ENCODE data around the gene CXCL1.

DNA sequence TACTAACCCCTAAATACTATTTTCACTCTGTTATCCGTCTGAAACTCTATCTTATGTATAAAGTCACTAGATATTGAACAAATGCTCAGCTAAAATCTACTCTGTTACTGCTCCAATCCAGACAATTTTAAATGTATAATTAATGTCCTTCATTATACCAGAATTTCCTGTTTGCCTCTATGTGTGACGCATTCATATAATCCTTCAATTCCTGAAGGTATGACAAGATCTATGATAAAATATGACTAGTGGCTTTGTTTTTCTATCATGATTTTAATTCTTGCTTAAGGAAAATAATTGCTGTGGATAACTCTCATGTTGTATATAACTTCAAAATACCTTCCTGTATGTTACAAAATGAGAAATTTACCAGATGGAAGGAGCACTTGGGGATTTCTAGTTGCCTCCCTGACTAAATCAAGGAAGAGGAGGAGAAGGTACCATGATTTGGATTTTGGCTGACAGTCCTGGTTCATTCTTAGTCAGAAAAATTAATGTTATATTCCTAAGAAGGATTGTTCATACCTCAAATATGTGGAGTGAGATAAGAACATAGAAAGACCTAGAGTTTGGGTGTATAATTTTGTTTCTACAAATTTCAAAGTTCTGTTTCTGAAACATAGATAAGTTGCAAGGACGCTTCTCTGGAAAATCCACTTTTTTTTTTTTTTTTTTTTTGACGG lies 27.8 kb upstream of the CXCL1 start:
- TF ChIP-seq EP300 (IDR thresholded peaks at IDR 0.05; ENCODE audit: borderline replicate concordance): no peak
- no peak for TF ChIP-seq EGR1 (IDR thresholded peaks at IDR 0.05)
- no peak for TF ChIP-seq TAF1 (IDR thresholded peaks at IDR 0.05; ENCODE audit: low read depth)
- no peak for TF ChIP-seq CREB1 (IDR thresholded peaks at IDR 0.05; ENCODE audit: low read depth)
- TF ChIP-seq ZBTB7A (IDR thresholded peaks at IDR 0.05; ENCODE audit: low read depth): no peak
- TF ChIP-seq, protein P1, sequence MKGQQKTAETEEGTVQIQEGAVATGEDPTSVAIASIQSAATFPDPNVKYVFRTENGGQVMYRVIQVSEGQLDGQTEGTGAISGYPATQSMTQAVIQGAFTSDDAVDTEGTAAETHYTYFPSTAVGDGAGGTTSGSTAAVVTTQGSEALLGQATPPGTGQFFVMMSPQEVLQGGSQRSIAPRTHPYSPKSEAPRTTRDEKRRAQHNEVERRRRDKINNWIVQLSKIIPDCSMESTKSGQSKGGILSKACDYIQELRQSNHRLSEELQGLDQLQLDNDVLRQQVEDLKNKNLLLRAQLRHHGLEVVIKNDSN (IDR thresholded peaks at IDR 0.05): no peak
- TF ChIP-seq YY1 (IDR thresholded peaks at IDR 0.05; ENCODE audit: low read depth): no peak
- no peak for TF ChIP-seq RAD21 (IDR thresholded peaks at IDR 0.05; ENCODE audit: low read depth)
- TF ChIP-seq, protein P2, sequence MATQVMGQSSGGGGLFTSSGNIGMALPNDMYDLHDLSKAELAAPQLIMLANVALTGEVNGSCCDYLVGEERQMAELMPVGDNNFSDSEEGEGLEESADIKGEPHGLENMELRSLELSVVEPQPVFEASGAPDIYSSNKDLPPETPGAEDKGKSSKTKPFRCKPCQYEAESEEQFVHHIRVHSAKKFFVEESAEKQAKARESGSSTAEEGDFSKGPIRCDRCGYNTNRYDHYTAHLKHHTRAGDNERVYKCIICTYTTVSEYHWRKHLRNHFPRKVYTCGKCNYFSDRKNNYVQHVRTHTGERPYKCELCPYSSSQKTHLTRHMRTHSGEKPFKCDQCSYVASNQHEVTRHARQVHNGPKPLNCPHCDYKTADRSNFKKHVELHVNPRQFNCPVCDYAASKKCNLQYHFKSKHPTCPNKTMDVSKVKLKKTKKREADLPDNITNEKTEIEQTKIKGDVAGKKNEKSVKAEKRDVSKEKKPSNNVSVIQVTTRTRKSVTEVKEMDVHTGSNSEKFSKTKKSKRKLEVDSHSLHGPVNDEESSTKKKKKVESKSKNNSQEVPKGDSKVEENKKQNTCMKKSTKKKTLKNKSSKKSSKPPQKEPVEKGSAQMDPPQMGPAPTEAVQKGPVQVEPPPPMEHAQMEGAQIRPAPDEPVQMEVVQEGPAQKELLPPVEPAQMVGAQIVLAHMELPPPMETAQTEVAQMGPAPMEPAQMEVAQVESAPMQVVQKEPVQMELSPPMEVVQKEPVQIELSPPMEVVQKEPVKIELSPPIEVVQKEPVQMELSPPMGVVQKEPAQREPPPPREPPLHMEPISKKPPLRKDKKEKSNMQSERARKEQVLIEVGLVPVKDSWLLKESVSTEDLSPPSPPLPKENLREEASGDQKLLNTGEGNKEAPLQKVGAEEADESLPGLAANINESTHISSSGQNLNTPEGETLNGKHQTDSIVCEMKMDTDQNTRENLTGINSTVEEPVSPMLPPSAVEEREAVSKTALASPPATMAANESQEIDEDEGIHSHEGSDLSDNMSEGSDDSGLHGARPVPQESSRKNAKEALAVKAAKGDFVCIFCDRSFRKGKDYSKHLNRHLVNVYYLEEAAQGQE (IDR thresholded peaks at IDR 0.05; ENCODE audit: low read depth): no peak
- TF ChIP-seq FOXM1 (IDR thresholded peaks at IDR 0.05; ENCODE audit: borderline replicate concordance, low read depth): no peak
- no peak for TF ChIP-seq CEBPB (IDR thresholded peaks at IDR 0.05)
- no peak for TF ChIP-seq NFIC (IDR thresholded peaks at IDR 0.05)
- TF ChIP-seq TEAD4 (IDR thresholded peaks at IDR 0.05): no peak
- no peak for TF ChIP-seq MAX (IDR thresholded peaks at IDR 0.05)
